Activated CD8-positive, alpha-beta memory T cell treated with anti-CD3 and anti-CD28 coated beads for 4 hours (primary cell): Measurements from ENCODE around the gene RTKN2.

Source experiments
- DNase-seq, 2 donors: peaks; one replicate each; pipeline ENCODE4 v3.0.0-alpha.2; 2020; ENCODE audit warnings: low read depth in 2 of 2

The RTKN2 gene

DNA sequence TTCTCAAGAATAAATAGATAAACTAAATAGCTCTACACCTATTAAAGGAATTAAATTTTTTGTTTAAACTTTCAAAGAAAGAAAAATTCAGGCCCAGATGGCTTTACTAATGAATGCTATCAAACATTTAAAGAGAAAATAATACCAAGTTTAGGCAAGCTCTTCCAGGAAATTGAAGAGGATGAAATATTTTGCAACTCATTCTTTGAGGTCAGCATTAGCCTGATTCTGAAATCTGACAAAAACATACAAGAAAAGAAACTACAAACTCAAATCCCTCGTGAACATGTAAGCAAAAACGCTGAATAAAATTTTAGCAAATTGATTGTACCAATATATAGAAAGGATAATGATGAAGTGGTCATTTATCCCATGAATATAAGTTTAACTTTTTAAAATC is 93.4 kb downstream of the RTKN2 start:
- no peak for DNase-seq

DNA sequence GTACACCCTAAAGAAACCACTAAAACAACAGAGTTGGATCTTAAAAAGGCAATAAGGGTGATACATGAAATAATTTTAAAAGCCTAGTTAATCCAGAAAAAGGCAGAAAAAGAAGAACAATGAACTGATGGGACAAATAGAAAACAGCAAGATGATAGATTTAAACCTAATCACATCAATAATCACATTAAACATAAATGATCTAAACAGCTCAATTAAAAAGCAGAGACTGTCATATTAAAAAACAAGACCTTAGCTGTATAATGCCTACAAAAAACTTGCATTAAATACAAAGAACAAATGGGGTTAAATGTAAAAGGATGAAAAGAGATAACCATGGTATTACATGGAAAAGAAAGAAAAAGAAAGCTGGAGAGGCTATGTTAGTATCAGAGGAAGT is 96.2 kb downstream of the RTKN2 start:
- no peak for DNase-seq

DNA sequence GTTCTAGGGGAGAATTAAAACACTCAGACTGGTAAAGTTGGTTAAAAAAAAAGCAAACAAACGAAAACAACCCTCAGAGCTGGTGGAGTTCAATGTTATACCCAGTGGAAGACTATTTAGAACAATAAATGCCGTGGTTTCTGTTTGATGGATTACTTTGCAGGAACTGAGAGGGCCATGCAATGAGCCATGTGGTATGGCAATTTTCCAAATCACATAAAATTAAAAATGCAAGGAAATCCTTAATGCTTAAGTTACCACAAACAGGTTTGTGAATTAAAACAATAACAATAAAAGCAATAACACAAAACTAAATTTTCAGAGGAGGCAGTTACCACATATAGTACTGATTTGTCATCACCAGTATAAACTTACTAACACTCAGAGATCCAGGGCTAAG is 96.9 kb downstream of the RTKN2 start:
- no peak for DNase-seq

DNA sequence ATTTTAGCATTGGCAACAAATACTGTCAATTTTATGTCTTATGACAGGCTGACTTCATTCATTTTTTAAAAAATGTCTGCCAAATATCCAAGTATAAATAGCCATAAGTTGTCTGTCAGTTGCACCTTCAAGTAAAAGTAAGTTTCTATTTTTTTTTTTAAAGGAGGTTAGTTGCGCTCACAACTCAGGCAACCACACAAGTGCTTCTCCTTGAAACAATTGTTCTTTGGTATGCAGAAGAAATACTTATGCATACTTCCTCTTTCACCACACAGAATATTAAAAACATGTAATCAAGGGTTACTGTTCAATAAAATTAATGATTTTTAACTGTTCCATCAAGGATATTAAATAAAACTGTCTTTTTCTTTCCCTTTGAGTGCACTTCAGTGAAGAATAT is 97.9 kb downstream of the RTKN2 start:
- DNase-seq, result no peak

DNA sequence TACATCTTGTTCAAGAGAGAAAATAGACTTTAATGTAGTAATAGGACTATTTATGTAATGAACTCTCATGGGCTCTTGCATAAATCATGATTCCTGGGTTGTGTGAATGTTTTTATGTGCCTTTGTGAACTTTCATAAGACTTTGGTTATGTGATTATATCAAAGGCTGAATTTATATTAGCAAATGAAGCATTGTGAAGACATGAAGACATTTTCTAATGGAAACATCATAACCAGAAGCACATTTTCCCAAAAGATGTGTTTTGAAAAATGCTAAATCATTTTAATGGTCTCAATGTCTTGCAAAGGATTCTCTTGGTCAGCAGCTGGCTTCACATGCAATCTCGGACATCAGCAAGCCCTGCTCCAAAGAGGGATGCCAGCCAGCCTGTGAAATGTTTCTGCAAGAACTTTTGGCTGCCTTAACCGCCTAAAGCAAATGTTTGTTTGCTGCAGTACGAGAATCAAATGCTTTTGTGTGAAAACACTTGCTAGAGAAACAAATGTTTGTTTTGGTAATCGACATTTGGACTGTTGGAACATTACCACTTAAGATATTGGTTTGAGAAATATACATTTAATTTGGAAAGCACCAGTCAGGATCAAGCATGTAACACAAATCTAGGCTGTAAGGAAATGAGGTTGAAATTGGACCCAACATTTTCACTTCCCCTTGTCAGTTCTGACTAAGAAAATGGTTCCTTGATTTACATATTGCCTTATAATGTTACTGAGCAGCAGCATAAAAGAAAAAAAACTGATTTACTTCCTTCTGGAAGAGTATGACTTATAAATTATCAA is 102.1 kb downstream of the RTKN2 start:
- DNase-seq, result no peak

DNA sequence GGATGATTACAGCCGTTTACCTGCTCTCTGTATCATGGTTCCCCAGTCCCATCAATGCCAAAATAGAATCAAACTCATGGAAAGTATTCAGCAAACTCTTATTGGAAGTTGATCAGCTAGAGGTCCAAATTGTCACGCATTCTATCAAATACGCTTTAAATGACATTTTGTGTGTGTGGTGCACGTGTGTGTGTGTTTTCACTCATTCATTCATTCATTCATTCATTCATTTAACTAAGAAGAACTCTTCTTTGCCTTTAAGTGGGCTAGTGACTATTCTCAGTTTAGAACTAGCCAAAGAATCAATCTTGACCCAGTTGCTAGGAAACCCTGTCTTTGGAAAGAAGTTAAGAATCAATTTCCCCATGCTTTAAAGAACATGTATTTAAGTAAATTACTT is 102.8 kb downstream of the RTKN2 start:
- DNase-seq, result no peak

DNA sequence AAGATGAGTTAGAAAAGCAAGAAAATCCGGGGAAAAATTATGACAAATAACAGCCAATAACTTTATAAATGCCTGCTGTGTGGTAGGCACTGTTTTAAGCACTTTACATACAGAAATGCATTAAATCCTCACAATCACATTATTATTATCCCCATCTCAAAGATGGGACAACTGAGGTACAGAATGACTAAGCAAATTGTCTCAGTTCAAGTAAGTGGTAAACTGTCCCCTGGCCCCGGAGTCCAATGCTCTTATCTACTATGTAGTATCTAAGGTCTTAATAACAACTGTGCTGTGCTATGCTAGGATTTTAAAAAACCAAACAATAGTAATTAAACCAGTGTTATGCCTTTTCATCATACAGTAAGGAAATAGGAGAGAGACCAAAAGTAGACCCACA is 105.6 kb downstream of the RTKN2 start:
- DNase-seq, result no peak

DNA sequence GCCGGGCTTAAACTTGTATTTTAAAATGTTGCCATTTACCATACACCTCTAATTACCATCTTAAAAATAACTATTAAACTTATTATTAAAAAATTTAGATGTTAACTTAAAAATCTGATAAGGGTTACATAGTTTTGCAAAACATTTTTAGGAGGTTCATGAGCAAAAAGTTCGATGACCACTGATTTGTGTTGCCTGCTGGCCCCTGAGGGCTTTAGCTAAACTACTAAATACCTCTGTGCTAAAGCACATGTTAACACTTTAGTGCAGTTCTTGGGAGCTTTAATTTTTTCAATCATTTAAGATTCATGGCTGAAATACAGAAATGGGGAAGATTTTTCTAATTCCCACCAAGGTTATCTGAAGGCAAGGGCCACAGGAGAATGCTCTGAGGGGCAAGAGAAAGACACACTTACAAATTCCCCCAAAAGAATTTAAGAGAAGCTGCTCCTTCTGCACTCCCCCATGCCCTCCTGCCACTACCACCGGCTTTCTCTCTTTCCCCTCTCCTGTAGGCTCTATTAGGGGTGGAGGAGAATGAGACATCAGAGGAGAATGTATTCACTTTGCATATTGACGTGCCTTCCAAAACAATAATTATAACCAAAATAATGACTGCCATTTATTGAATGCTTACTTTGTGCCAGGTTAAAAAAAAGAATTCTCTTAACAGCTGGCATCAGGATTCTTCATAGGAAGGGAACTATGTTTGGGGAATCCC is 106.2 kb downstream of the RTKN2 start:
- no peak for DNase-seq

DNA sequence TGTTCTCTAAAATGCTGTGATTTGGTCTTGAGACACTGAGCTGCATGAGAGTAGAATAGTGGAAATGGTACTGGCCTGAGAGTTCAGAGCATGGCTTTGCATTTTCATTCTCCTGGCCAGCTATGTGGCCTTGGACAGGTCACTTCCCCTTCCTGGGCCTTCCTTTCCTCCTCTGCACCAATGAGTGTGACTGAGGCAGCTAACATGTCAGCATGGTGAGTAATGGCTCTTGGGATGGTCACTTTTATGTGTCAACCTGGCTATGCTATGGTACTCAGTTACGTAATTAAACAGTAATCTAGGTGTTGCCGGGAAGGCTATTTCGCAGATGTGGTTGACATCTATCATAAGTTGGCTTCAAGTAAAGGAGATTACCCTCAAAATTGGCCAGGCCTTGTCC is 109.3 kb downstream of the RTKN2 start:
- no peak for DNase-seq

DNA sequence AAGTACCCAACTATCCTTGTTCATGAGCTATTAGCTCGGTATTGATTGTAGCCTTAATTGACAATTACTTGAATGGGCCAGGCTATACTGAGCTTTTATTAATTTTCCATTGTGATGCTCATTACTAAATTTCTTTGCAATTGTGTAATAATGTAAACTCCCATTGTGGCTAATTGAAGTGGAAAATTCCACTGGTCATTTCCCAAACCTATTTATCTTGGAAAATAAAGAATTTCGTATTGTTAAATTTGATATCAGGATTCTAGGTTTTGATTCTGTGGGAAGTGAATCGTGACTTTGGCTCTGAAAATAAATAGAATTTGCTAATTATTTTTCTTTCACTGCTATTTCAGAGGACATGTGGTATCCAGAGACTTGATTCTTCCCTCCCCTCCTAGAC is 111.0 kb downstream of the RTKN2 start:
- no peak for DNase-seq

DNA sequence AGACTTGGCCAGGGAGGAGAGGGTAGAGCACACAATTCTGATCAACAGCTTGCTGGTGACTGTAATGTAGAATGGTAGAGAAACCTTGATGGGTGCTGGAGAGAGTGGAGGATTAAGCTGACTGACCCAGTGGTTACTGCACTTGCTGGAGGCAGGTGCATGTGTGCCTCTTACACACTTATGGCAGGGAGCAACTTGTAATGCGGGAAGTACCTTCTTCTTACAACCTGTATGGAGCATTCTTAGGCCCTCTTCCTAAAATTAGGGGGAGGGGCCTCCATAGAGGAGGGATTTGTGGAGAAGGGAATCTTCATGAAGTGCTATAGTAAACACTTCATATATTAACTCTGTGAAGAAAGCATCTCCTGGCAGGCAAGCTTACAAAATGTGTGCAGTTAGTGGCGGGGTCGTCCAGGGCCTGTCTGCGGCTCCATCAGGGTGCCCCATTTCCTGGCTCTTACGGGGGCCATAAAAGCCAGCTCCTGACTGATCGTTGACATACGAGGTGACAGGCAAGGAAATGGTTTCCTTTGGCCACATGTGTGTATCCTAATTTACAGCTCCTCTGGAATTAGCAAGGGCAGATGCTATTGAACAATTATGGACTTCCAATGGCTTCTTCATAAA is 113.5 kb downstream of the RTKN2 start:
- no peak for DNase-seq

DNA sequence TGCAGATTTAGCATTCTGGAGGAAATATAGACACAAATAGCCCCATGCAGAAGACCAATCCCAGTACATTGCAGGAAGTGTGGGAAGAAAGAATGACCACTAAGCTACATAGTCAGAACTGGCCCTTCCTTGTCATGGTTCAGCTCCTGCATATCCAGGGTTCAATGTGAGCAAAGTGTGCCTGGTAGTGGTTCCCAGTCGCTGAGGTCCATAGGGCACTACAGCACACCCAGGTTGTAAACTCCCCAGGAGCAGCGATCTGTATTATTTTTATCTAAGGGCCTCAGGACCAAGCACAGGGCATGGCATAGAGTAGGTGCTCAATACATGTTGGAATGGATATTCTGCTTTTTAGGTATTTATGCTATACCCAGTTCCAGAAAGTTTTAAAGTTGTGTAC is 114.4 kb downstream of the RTKN2 start:
- DNase-seq, result no peak

DNA sequence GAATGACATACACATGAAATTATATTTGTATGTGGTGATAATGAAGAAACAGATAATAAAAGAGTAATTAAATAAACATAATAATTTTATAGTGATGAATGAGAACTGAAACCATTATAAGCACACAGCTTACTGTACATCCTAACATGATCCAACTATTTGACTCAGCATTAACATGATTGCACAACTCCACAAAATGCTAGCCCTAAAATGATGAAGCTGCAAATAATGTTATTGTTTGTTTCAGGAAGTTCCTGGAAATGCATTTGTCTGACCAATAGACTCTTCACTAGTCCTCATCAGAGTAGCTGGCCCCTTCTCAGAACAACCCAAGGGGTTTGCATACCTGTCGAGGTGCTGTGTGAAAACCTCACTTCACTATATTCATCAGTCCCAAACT is 115.5 kb downstream of the RTKN2 start:
- no peak for DNase-seq

DNA sequence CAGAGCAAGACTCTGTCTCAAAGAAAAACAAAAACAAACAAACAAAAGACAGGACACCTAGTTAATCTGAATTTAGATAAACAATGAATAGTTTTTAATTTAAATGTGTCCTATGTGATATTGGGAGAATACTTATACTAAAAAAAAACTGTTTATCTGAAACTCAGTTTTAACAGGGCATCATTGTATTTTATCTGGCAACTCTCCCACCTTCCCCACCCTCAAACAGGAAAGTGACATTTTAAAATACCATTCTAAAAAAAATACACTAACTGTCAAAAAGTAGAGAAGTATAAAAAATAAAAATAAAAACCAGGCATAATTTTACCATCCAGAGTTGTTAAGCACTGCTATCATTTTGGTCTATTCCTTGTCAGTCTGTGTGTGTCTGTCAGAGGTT is 119.0 kb downstream of the RTKN2 start:
- no peak for DNase-seq

DNA sequence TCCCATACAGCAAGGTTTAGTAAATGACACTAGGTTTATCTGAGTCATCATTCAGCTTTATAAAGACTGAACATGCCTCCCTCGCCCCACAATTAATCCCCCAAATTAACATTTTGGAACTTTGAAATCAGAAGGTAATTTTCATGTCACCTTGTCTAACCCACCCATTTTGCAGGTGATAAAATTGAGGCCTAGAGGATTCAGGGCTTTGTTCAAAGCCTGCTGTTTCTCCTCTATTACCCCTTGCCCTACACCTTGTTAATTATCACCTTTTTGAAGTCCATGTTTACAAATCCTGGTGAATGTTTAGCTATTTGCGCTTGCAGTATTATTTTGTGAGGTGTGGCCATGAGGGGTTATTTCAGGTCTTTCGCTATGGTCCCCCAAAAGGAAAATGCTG is 120.5 kb downstream of the RTKN2 start:
- no peak for DNase-seq

DNA sequence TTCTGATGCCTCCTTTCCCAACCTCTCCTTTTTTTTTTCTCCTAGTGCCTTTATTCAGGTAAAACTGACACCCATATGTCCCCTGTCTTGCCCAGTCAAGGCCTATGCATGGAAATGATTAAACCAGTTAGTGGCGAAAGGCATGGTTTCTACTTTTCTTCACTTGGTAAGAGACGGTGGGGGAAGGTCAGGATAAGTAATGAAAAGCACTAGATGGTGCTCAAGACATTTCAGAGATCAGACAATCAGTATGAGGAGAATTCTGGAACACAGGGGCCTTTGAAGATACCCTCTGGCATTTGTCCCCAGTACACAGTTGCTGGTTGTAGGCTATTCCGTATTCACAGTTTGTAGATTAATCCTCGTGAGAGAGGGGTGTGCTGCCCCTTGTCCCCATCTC is 121.2 kb downstream of the RTKN2 start:
- no peak for DNase-seq

DNA sequence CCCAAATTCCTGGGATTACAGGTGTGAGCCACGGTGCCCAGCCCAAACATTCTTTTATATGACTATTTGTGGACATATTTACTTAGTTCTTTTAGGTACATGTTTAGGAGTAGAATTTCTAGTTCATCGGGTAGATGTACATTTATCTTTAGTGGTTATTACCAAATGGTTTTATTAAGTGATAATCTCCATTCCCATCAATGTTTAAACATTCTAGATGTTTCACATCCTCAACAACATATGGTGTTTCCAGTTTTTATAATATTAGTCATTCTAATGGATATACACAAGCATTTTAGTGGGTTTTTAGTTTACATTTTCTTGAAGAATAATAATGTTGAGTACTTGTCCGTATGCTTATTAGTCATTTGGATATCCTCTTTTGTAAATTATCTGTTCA is 131.7 kb downstream of the RTKN2 start:
- no peak for DNase-seq

DNA sequence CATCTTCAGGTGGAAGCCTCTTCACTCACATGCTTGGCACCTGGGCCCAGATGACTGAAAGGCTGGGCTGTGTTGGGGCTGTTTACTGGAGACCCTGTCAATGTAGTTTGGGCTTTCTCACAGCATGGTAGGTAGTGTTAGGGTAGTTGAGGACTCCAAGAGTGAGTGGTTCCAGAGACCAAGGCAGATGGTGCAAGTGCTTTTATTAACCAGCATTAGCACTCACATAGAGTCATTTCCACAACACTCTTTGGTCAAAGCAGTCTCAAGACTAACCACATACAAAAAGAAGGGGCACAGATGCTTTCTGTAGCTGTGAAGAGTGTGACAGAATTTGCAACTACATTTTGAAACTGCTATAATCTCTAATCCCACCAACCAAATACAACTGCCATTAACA is 135.0 kb downstream of the RTKN2 start:
- DNase-seq, result no peak
